ENCODE results near the gene ALKBH1. TPM values are rescaled to one million over a fixed set of nuclear protein-coding genes. Genes with fewer than 3 reads are reported as not detected.

Gene ALKBH1
- total RNA-seq, 1 donor from 2014 or later: 7.8 TPM

DNA sequence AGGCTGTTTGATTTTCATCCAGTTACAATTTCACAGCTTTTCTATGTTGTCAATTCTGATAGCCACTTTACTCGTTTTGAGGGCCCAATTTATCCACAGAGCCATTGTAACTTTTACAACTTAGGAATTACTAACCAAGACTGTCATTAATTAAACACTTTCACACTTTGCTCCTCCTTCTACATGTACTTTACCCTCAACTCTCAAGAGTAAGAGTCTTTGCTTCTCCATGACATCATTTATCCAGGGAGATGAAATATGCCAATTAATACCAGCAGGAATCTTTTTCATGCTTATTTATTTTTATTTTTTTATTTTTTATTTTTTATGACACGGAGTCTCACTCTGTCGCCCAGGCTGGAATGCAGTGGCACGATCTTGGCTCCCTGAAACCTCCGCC lies 13.6 kb upstream of the ALKBH1 start:
- H3K27ac ChIP-seq (ENCODE audit: low read depth, low read length): no peak overlapping the region
- peaks cover 23 to 83% (median 71%) of the 10 kb centered on the region in 3 donors for H3K36me3 ChIP-seq (ENCODE audit: control insufficient read depth in 3 of 3, insufficient read depth in 3 of 3, low read length in 3 of 3)

DNA sequence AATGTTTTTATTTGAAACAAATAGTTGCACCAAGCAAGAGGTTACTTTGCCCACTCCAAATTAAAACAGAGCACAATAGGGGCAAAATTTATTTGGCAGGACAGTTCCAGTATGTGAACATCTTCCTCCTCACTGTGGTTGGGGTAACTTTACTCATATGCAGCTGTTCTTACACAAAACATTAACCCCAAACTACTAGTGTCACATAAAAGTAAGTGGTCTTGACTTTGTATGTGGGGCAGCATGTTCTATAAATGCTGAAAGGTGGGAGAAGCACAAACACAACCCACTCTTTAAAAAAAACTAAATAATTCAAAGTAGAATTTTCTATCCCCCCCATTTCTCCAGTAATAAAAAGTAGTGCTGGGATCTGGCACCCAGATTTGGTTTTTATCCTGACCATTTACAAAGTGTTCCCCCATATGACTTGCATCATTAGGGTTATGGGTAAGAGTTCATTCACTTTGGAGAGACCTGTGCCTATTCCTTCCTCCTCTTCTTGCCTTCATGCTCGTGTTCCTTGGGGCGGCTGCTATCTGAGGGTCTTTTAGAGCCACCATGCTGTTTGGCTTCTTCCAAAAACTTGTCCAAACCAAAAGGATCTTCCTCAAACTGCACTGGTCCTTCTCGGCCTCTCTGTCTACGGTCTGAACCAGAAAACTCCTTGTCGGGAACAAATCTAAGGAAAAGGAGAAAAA lies 9.9 kb upstream of the ALKBH1 start:
- peaks cover 16 to 71% (median 63%) of the 10 kb centered on the region in 3 donors for H3K36me3 ChIP-seq (ENCODE audit: control insufficient read depth in 3 of 3, insufficient read depth in 3 of 3, low read length in 3 of 3)

More for the DNA sequence above, 13.6 kb upstream of the ALKBH1 start:
- no peaks in the 10 kb centered on the region for H3K27me3 ChIP-seq (ENCODE audit: control insufficient read depth in 3 of 3, insufficient read depth in 3 of 3, low read length in 3 of 3)
- H3K9ac ChIP-seq (ENCODE audit: low read depth in 1 of 3, low read length in 3 of 3): no peak overlapping the region
- no peak overlapping the region for H3K4me3 ChIP-seq (ENCODE audit: low read length in 3 of 3)
- no peaks in the 10 kb centered on the region for H3K4me1 ChIP-seq (ENCODE audit: control insufficient read depth in 3 of 3, insufficient read depth in 3 of 3, low read length in 3 of 3)
- no peaks in the 10 kb centered on the region for H3K9me3 ChIP-seq (ENCODE audit: control insufficient read depth in 3 of 3, low read length in 3 of 3)

DNA sequence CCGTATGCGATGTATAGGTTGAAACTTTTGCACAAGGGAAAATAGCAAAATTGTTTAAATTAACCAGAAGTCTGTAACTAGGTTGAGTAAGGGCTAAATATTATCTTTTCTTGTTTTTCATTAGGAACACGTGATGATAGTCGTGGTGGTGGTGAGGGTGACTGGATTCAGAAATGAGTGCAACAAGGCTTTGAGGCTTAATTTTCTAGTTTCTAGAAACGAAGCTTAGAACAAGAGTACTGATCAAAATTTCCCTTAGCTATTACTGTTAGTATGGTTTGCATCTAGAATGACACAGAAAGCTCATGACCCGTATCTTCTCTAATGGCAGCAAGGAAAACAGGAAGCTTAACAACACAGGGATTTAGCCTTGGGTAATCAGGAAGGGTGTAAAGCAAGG lies 7.1 kb upstream of the ALKBH1 start:
- Histone ChIP-seq H3K4me3 (ENCODE audit: low read length in 3 of 3) (no peak overlapping the region), H3K9ac (ENCODE audit: low read depth in 1 of 3, low read length in 3 of 3) (no peak overlapping the region), H3K36me3 (ENCODE audit: control insufficient read depth in 3 of 3, insufficient read depth in 3 of 3, low read length in 3 of 3) (peaks cover 18 to 67% (median 62%) of the 10 kb centered on the region in 3 donors), H3K4me1 (ENCODE audit: control insufficient read depth in 3 of 3, insufficient read depth in 3 of 3, low read length in 3 of 3) (peaks cover 0 to 6% (median under 1%) of the 10 kb centered on the region in 3 donors), H3K27ac (ENCODE audit: low read depth, low read length) (no peak overlapping the region), H3K27me3 (ENCODE audit: control insufficient read depth in 3 of 3, insufficient read depth in 3 of 3, low read length in 3 of 3) (no peaks in the 10 kb centered on the region), H3K9me3 (ENCODE audit: control insufficient read depth in 3 of 3, low read length in 3 of 3) (no peaks in the 10 kb centered on the region)

More for the DNA sequence above, 9.9 kb upstream of the ALKBH1 start:
- Histone ChIP-seq H3K4me1 (ENCODE audit: control insufficient read depth in 3 of 3, insufficient read depth in 3 of 3, low read length in 3 of 3) (no peaks in the 10 kb centered on the region), H3K27ac (ENCODE audit: low read depth, low read length) (no peak overlapping the region), H3K27me3 (ENCODE audit: control insufficient read depth in 3 of 3, insufficient read depth in 3 of 3, low read length in 3 of 3) (no peaks in the 10 kb centered on the region), H3K9me3 (ENCODE audit: control insufficient read depth in 3 of 3, low read length in 3 of 3) (no peaks in the 10 kb centered on the region), H3K4me3 (ENCODE audit: low read length in 3 of 3) (no peak overlapping the region), H3K9ac (ENCODE audit: low read depth in 1 of 3, low read length in 3 of 3) (no peak overlapping the region)

DNA sequence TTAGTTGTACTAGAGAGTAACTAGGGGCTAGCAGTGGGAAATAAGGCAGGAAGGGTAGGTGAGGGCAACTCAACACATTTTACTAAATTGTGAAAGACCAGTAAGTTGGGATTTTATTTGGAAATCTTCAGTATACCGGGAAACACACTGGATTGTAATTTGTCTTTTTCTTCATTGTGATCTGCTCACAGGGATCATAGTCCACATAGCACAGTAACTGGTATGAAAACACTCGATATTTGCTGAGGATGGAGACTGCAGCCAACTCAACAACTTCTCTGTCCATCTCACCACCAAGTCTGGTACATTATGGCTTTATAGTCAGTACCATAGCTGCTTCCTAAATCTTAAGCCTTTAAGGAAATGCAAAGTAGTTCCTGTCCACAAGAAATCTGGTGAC lies 2.5 kb upstream of the ALKBH1 start:
- H3K4me1 ChIP-seq (ENCODE audit: control insufficient read depth in 3 of 3, insufficient read depth in 3 of 3, low read length in 3 of 3): peaks cover 15 to 38% (median 24%) of the 10 kb centered on the region in 3 donors
- H3K36me3 ChIP-seq (ENCODE audit: control insufficient read depth in 3 of 3, insufficient read depth in 3 of 3, low read length in 3 of 3): peaks cover 6 to 33% (median 28%) of the 10 kb centered on the region in 3 donors

DNA sequence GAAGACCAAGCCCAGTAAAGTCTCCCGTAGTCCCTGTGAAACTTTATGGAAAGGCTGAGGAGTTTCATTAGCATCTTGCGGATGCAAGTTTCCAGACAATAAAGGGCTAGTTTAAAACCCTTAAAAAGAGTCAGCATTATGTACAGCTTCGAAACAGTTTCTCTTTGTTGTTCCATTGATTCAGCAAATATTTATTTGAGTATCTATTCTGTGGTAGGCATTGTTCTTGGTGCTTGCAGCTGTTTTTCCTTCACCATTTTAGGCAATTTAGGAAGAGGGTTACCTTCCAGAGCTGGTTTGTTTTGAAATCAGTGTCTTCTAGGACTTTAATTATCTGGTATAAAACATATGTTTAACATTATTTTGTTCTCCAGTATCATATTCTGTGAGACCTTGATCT lies 1.6 kb upstream of the ALKBH1 start:
- Histone ChIP-seq H3K9ac (ENCODE audit: low read depth in 1 of 3, low read length in 3 of 3) (no peak overlapping the region), H3K27me3 (ENCODE audit: control insufficient read depth in 3 of 3, insufficient read depth in 3 of 3, low read length in 3 of 3) (no peaks in the 10 kb centered on the region), H3K36me3 (ENCODE audit: control insufficient read depth in 3 of 3, insufficient read depth in 3 of 3, low read length in 3 of 3) (peaks cover 6 to 27% (median 26%) of the 10 kb centered on the region in 3 donors), H3K27ac (ENCODE audit: low read depth, low read length) (no peak overlapping the region), H3K4me3 (ENCODE audit: low read length in 3 of 3) (peak overlapping the region in 2 of 3 donors; percentile 87 to 95), H3K9me3 (ENCODE audit: control insufficient read depth in 3 of 3, low read length in 3 of 3) (no peaks in the 10 kb centered on the region), H3K4me1 (ENCODE audit: control insufficient read depth in 3 of 3, insufficient read depth in 3 of 3, low read length in 3 of 3) (peaks cover 15 to 38% (median 24%) of the 10 kb centered on the region in 3 donors)

More for the DNA sequence above, 2.5 kb upstream of the ALKBH1 start:
- Histone ChIP-seq H3K27me3 (ENCODE audit: control insufficient read depth in 3 of 3, insufficient read depth in 3 of 3, low read length in 3 of 3) (no peaks in the 10 kb centered on the region), H3K9me3 (ENCODE audit: control insufficient read depth in 3 of 3, low read length in 3 of 3) (no peaks in the 10 kb centered on the region), H3K4me3 (ENCODE audit: low read length in 3 of 3) (no peak overlapping the region), H3K27ac (ENCODE audit: low read depth, low read length) (no peak overlapping the region), H3K9ac (ENCODE audit: low read depth in 1 of 3, low read length in 3 of 3) (no peak overlapping the region)

DNA sequence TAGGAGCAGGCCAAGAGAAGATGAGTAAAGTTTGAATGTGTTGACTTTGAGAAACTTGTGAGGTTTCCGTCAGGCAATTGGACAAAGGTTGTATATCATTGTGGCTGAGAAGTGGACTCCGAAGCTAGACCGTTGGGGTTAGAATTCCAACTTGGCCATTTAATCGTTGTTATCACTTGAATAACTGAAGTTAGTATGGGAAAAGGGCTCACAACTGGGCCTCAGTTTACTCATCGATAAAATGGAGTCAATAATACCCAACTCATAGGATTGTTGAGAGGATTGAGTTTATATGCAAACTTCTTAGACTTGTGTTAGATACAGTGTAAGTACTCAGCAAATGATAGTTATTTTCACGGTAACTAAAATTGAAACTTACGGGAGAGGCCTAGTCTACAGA lies 926 bp upstream of the ALKBH1 start:
- Histone ChIP-seq H3K9ac (ENCODE audit: low read depth in 1 of 3, low read length in 3 of 3) (peak overlapping the region; percentile 77 to 92 (median 87)), H3K27ac (ENCODE audit: low read depth, low read length) (no peak overlapping the region), H3K27me3 (ENCODE audit: control insufficient read depth in 3 of 3, insufficient read depth in 3 of 3, low read length in 3 of 3) (no peaks in the 10 kb centered on the region), H3K4me1 (ENCODE audit: control insufficient read depth in 3 of 3, insufficient read depth in 3 of 3, low read length in 3 of 3) (peaks cover 15 to 38% (median 24%) of the 10 kb centered on the region in 3 donors), H3K36me3 (ENCODE audit: control insufficient read depth in 3 of 3, insufficient read depth in 3 of 3, low read length in 3 of 3) (peaks cover 6 to 27% (median 26%) of the 10 kb centered on the region in 3 donors), H3K4me3 (ENCODE audit: low read length in 3 of 3) (peak overlapping the region; percentile 87 to 98 (median 95)), H3K9me3 (ENCODE audit: control insufficient read depth in 3 of 3, low read length in 3 of 3) (no peaks in the 10 kb centered on the region)

DNA sequence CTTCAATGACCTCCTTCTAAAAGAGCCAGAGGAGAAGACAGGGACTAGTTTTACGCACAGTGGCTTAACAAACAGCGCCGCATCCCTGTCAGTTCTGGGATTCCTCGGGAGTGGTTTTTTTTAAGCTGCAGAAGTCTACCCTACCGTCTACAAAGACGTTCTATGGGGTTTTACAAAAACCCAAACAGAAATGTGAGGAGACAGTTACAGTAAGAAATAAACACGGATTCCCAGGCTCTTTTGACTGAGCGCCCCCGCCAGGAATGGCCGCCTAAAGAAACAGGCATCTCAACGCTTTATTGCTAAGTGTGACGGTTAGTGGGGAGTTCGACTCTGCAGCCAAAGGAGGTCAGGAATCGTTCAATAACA lies 484 bp downstream of the ALKBH1 start:
- Histone ChIP-seq H3K27me3 (ENCODE audit: control insufficient read depth in 3 of 3, insufficient read depth in 3 of 3, low read length in 3 of 3) (no peaks in the 10 kb centered on the region), H3K9ac (ENCODE audit: low read depth in 1 of 3, low read length in 3 of 3) (peak overlapping the region; percentile 77 to 92 (median 92)), H3K9me3 (ENCODE audit: control insufficient read depth in 3 of 3, low read length in 3 of 3) (no peaks in the 10 kb centered on the region), H3K4me3 (ENCODE audit: low read length in 3 of 3) (peak overlapping the region; percentile 87 to 98 (median 95)), H3K36me3 (ENCODE audit: control insufficient read depth in 3 of 3, insufficient read depth in 3 of 3, low read length in 3 of 3) (peaks cover 13 to 31% (median 28%) of the 10 kb centered on the region in 3 donors), H3K4me1 (ENCODE audit: control insufficient read depth in 3 of 3, insufficient read depth in 3 of 3, low read length in 3 of 3) (peaks cover 15 to 38% (median 24%) of the 10 kb centered on the region in 3 donors), H3K27ac (ENCODE audit: low read depth, low read length) (peak overlapping the region; percentile 63)

DNA sequence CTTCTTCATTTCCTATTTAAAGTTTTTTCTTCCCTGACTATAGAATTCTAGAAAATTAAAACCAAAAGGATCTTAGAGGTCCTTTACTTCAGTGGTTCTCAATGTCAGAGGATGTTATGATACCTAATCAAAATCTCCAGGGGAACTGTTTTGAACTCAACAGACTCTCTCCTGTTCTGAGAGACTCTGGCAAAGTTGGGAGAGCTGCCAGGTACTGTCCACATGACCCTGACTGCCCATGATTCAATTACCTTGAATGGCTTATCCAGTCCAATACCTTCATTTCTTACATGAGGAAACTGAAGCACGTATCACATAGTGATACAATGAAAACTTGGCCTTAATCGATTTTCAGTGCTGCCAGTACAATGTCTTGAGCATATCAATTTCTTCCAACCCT lies 16.6 kb downstream of the ALKBH1 start:
- no peak overlapping the region for H3K4me3 ChIP-seq (ENCODE audit: low read length in 3 of 3)
- no peaks in the 10 kb centered on the region for H3K4me1 ChIP-seq (ENCODE audit: control insufficient read depth in 3 of 3, insufficient read depth in 3 of 3, low read length in 3 of 3)
- H3K27me3 ChIP-seq (ENCODE audit: control insufficient read depth in 3 of 3, insufficient read depth in 3 of 3, low read length in 3 of 3): no peaks in the 10 kb centered on the region
- no peaks in the 10 kb centered on the region for H3K9me3 ChIP-seq (ENCODE audit: control insufficient read depth in 3 of 3, low read length in 3 of 3)
- no peak overlapping the region for H3K9ac ChIP-seq (ENCODE audit: low read depth in 1 of 3, low read length in 3 of 3)
- H3K27ac ChIP-seq (ENCODE audit: low read depth, low read length): no peak overlapping the region
- peaks cover 12 to 32% (median 20%) of the 10 kb centered on the region in 3 donors for H3K36me3 ChIP-seq (ENCODE audit: control insufficient read depth in 3 of 3, insufficient read depth in 3 of 3, low read length in 3 of 3)

DNA sequence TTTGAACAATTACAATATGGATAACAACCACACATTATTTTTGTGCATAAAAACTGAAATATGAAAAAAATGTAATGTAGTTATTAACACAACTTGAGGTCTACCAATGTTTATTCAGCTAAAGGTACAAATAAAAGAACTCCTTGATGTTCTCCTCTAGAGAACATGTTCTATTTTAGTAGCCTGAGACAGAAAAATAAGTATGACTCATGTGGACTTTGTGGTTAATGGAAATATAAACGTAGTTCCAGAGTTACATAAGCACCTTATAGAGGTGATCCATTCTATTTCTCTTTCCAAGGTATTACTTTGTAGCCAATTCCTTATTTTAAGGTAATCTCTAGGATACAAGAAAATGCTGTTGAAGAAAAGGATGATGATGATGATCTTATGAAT lies 25.7 kb downstream of the ALKBH1 start:
- H3K36me3 ChIP-seq (ENCODE audit: control insufficient read depth in 3 of 3, insufficient read depth in 3 of 3, low read length in 3 of 3): peaks cover 4 to 12% (median 9%) of the 10 kb centered on the region in 3 donors
- H3K4me3 ChIP-seq (ENCODE audit: low read length in 3 of 3): no peak overlapping the region
- no peak overlapping the region for H3K9ac ChIP-seq (ENCODE audit: low read depth in 1 of 3, low read length in 3 of 3)
- H3K27me3 ChIP-seq (ENCODE audit: control insufficient read depth in 3 of 3, insufficient read depth in 3 of 3, low read length in 3 of 3): no peaks in the 10 kb centered on the region
- peak overlapping the region; percentile 67 for H3K27ac ChIP-seq (ENCODE audit: low read depth, low read length)
- H3K9me3 ChIP-seq (ENCODE audit: control insufficient read depth in 3 of 3, low read length in 3 of 3): no peaks in the 10 kb centered on the region
- peaks cover 9 to 12% (median 9%) of the 10 kb centered on the region in 3 donors for H3K4me1 ChIP-seq (ENCODE audit: control insufficient read depth in 3 of 3, insufficient read depth in 3 of 3, low read length in 3 of 3)

Data from skeletal muscle tissue (tissue), 4 donors.